CD4-positive, alpha-beta T cell treated with Interleukin-2 at 100 ng/mL for 4 hours (primary cell): ENCODE results near the gene RAC2.

Experiments
- DNase-seq: peaks from one replicate; pipeline ENCODE4 v3.0.0-alpha.2; 2020; ENCODE audit warnings: low spot score

RAC2 gene

GRCh38 chr22:37244114-37244921 lies at the start of gene RAC2:
Gene RAC2, minus strand, starts transcription at chr22:37244269. Its CDS starts 121 bp downstream, at chr22:37244148.
- DNase-seq, result peak; percentile 91

- DNase-seq, result no peak
Measured at GRCh38 chr22:37293172-37293571, 49.1 kb upstream of the RAC2 start.

GRCh38 chr22:37292641-37293040 lies 48.6 kb upstream of the RAC2 start:
- no peak for DNase-seq

GRCh38 chr22:37291559-37292298 lies 47.7 kb upstream of the RAC2 start:
- DNase-seq, result no peak

GRCh38 chr22:37290737-37291136 lies 46.7 kb upstream of the RAC2 start:
- no peak for DNase-seq

GRCh38 chr22:37289156-37289735 lies 45.2 kb upstream of the RAC2 start:
- DNase-seq, result no peak

- DNase-seq, result no peak
Measured at GRCh38 chr22:37288521-37288920, 44.5 kb upstream of the RAC2 start.

GRCh38 chr22:37287550-37287951 lies 43.5 kb upstream of the RAC2 start:
- no peak for DNase-seq

- no peak for DNase-seq
Measured at GRCh38 chr22:37285937-37286336, 41.9 kb upstream of the RAC2 start.

- DNase-seq, result peak; percentile 54
Measured at GRCh38 chr22:37284805-37285355, 40.8 kb upstream of the RAC2 start.

- DNase-seq, result no peak
Measured at GRCh38 chr22:37284126-37284804, 40.2 kb upstream of the RAC2 start.

- DNase-seq, result peak; percentile 39
Measured at GRCh38 chr22:37283393-37283937, 39.4 kb upstream of the RAC2 start.

GRCh38 chr22:37282385-37282677 lies 38.3 kb upstream of the RAC2 start, which contains the start of gene CYTH4:
Gene CYTH4, plus strand, starts transcription at chr22:37282508. Its CDS starts 62 bp downstream, at chr22:37282570.
- peak; percentile 72 for DNase-seq

- no peak for DNase-seq
Measured at GRCh38 chr22:37281646-37282384, 37.7 kb upstream of the RAC2 start.

GRCh38 chr22:37281195-37281594 lies 37.1 kb upstream of the RAC2 start:
- DNase-seq, result no peak

- no peak for DNase-seq
Measured at GRCh38 chr22:37280718-37281117, 36.6 kb upstream of the RAC2 start.

GRCh38 chr22:37279331-37280181 lies 35.5 kb upstream of the RAC2 start:
- DNase-seq, result no peak

- DNase-seq, result no peak
Measured at GRCh38 chr22:37278261-37278660, 34.2 kb upstream of the RAC2 start.

GRCh38 chr22:37277384-37277783 lies 33.3 kb upstream of the RAC2 start:
- DNase-seq, result no peak

- DNase-seq, result no peak
Measured at GRCh38 chr22:37276776-37277175, 32.7 kb upstream of the RAC2 start.
